ENCODE results near the gene ENSA. TPM values are rescaled to one million over a fixed set of nuclear protein-coding genes. Genes with fewer than 3 reads are reported as not detected.

The ENSA gene
- polyA plus RNA-seq, 3 donors, result 30.6 to 40.3 (median 38.5) TPM

- Histone ChIP-seq H3K4me1 (ENCODE audit: control insufficient read depth in 1 of 2, insufficient read depth in 2 of 2, low read length in 2 of 2) (peaks cover 16% of the 10 kb centered on the region in 2 donors), H4K20me1 (ENCODE audit: insufficient read depth, low read length) (no peaks in the 10 kb centered on the region), H3K27ac (ENCODE audit: low read depth in 1 of 2, low read length in 2 of 2) (no peak overlapping the region), H3K79me2 (ENCODE audit: insufficient read depth, low read length) (no peaks in the 10 kb centered on the region), H3K27me3 (ENCODE audit: control insufficient read depth in 2 of 2, insufficient read depth in 2 of 2, low read length in 2 of 2) (no peaks in the 10 kb centered on the region), H3K4me3 (replicated peaks in 1 of 3; ENCODE audit: low read depth in 2 of 3, low read length in 3 of 3) (no peak overlapping the region), H3K4me2 (replicated peaks; ENCODE audit: extremely low read depth, low read length, poor library complexity, severe bottlenecking) (no peak overlapping the region), H3K9me3 (replicated peaks in 1 of 2; ENCODE audit: control insufficient read depth in 1 of 2, insufficient read depth in 1 of 2, low read length in 2 of 2) (no peaks in the 10 kb centered on the region), H3K9ac (ENCODE audit: insufficient read depth, low read length, poor library complexity, severe bottlenecking) (no peak overlapping the region), H2AFZ (ENCODE audit: insufficient read depth, low read depth, low read length, poor library complexity, severe bottlenecking) (no peak overlapping the region), H3K36me3 (replicated peaks in 1 of 2; ENCODE audit: control insufficient read depth in 1 of 2, insufficient read depth in 2 of 2, low read length in 2 of 2) (no peaks in the 10 kb centered on the region)
- no CpG with 5 or more reads among the region's 3 CpGs for WGBS (ENCODE audit: insufficient coverage)
- no peak for DNase-seq
- Mint-ChIP-seq H3K36me3 (peaks cover 12 to 21% of the 10 kb centered on the region in 2 donors), H3K27me3 (ENCODE audit: low read depth in 3 of 3) (peaks cover 0 to 1% (median 0%) of the 10 kb centered on the region in 3 donors), H3K4me3 (no peak overlapping the region), H3K9me3 (peaks cover 0 to 2% (median 0%) of the 10 kb centered on the region in 7 donors), H3K27ac (no peak overlapping the region), H3K4me1 (peaks cover 27% of the 10 kb centered on the region)
- TF ChIP-seq CTCF (IDR thresholded peaks at IDR 0.05), result no peak
- intact Hi-C loops (cut with micrococcal nuclease), result no loop called here
Observed at GRCh38 chr1:150596976-150597375, 32.4 kb downstream of the ENSA start.

GRCh38 chr1:150596095-150596892 is 33.1 kb downstream of the ENSA start:
- intact Hi-C loops (cut with micrococcal nuclease), result no loop called here
- Mint-ChIP-seq H3K4me3 (no peak overlapping the region), H3K9me3 (peaks cover 0 to 2% (median 0%) of the 10 kb centered on the region in 7 donors), H3K27me3 (ENCODE audit: low read depth in 3 of 3) (peaks cover 0 to 1% (median 0%) of the 10 kb centered on the region in 3 donors), H3K27ac (peak overlapping the region in 2 of 7 donors; percentile 33 to 55), H3K36me3 (peaks cover 14 to 21% of the 10 kb centered on the region in 2 donors), H3K4me1 (peaks cover 30% of the 10 kb centered on the region)
- WGBS (ENCODE audit: insufficient coverage), result 75% methylated on average over 1 of the region's 7 CpGs
- H3K36me3 ChIP-seq (replicated peaks in 1 of 2; ENCODE audit: control insufficient read depth in 1 of 2, insufficient read depth in 2 of 2, low read length in 2 of 2), result no peaks in the 10 kb centered on the region
- H3K4me2 ChIP-seq (replicated peaks; ENCODE audit: extremely low read depth, low read length, poor library complexity, severe bottlenecking), result no peak overlapping the region
- no peak for TF ChIP-seq CTCF (IDR thresholded peaks at IDR 0.05)
- H3K79me2 ChIP-seq (ENCODE audit: insufficient read depth, low read length), result no peaks in the 10 kb centered on the region
- no peak for DNase-seq
- H3K9ac ChIP-seq (ENCODE audit: insufficient read depth, low read length, poor library complexity, severe bottlenecking), result no peak overlapping the region
- H3K9me3 ChIP-seq (replicated peaks in 1 of 2; ENCODE audit: control insufficient read depth in 1 of 2, insufficient read depth in 1 of 2, low read length in 2 of 2), result no peaks in the 10 kb centered on the region
- no peaks in the 10 kb centered on the region for H3K27me3 ChIP-seq (ENCODE audit: control insufficient read depth in 2 of 2, insufficient read depth in 2 of 2, low read length in 2 of 2)
- no peak overlapping the region for H3K27ac ChIP-seq (ENCODE audit: low read depth in 1 of 2, low read length in 2 of 2)
- no peak overlapping the region for H3K4me3 ChIP-seq (replicated peaks in 1 of 3; ENCODE audit: low read depth in 2 of 3, low read length in 3 of 3)
- H4K20me1 ChIP-seq (ENCODE audit: insufficient read depth, low read length), result no peaks in the 10 kb centered on the region
- H2AFZ ChIP-seq (ENCODE audit: insufficient read depth, low read depth, low read length, poor library complexity, severe bottlenecking), result no peak overlapping the region
- peaks cover 18 to 19% of the 10 kb centered on the region in 2 donors for H3K4me1 ChIP-seq (ENCODE audit: control insufficient read depth in 1 of 2, insufficient read depth in 2 of 2, low read length in 2 of 2)
